GM12878 (cell line): Measurements from ENCODE around the gene DENND6A. TPM values are rescaled to one million over a fixed set of nuclear protein-coding genes. Genes with fewer than 3 reads are reported as not detected.

Experiments used
- ATAC-seq: fragments of 200-7000 bp; cut with Tn5 transposase; 3 replicates; pipeline ENCODE4 v1.9.1; 2020; ENCODE audit warnings: mild to moderate bottlenecking, moderate library complexity
- BruUV-seq: library from RNA; stranded (reverse); fragments of 400-500 nt; replicated peaks from 2 replicates; lab custom pipeline; 2021; lab: Mats Ljungman, UMichigan
- CTCF ChIA-PET: fragments of 300-600 bp; sonication (Branson Sonifier 250); formaldehyde crosslinking; extraction: SDS; loops from one replicate; lab custom pipeline; 2021; ENCODE audit warnings: inconsistent platforms; lab: Yijun Ruan, JAX
- POLR2A ChIA-PET: fragments of 350-600 bp; formaldehyde crosslinking; extraction: SDS; loops from one replicate; lab custom pipeline; 2021; ENCODE audit warnings: inconsistent platforms; lab: Charles Lee
- RAD21 ChIA-PET: fragments of 300-600 bp; sonication (Branson Sonifier 250); formaldehyde crosslinking; loops from one replicate; lab custom pipeline; 2023; ENCODE audit warnings: antibody characterized with exemption; ENCODE audit not compliant: unreplicated experiment; lab: Charles Lee
- SMC1A ChIA-PET: fragments of 300-600 bp; sonication (Branson Sonifier 250); formaldehyde crosslinking; loops from one replicate; lab custom pipeline; 2023; ENCODE audit not compliant: unreplicated experiment, uncharacterized antibody; lab: Charles Lee
- DNase-seq: peaks from one replicate; pipeline ENCODE4 v3.0.0-alpha.2; 2011; ENCODE audit warnings: low read depth, low spot score
- FAIRE-seq: peaks from 3 replicates; lab custom pipeline; 2011; peaks lifted over from hg19 to GRCh38; lab: Jason Lieb, UNC
- H2AFZ ChIP-seq: 2 replicates; pipeline ENCODE4 v1.6.0; 2011; ENCODE audit warnings: low read depth, low read length, control low read depth; ENCODE audit not compliant: control insufficient read depth
- H3K27ac ChIP-seq: 2 replicates; pipeline ENCODE4 v1.5.1; 2011; ENCODE audit warnings: control low read depth; ENCODE audit not compliant: control insufficient read depth, insufficient read depth
- H3K27me3 ChIP-seq, 2 experiments: replicated peaks in 1 of 2; 2 replicates each; pipeline versions ENCODE4 v1.6.0 to v1.6.1; 2011; ENCODE audit warnings: low read length in 1 of 2; ENCODE audit not compliant: control insufficient read depth in 2 of 2, insufficient read depth in 2 of 2
- H3K36me3 ChIP-seq, 2 experiments: 2 replicates each; pipeline ENCODE4 v1.5.1; 2011; ENCODE audit warnings: low read length in 1 of 2; ENCODE audit not compliant: control insufficient read depth in 2 of 2, insufficient read depth in 2 of 2
- H3K4me1 ChIP-seq: 2 replicates; pipeline ENCODE4 v1.6.1; 2011; ENCODE audit warnings: mild to moderate bottlenecking, low read length, moderate library complexity, mixed read lengths; ENCODE audit not compliant: control insufficient read depth, insufficient read depth
- H3K4me2 ChIP-seq: 2 replicates; pipeline ENCODE4 v1.6.0; 2011; ENCODE audit warnings: control low read depth; ENCODE audit not compliant: control insufficient read depth, insufficient read depth
- H3K4me3 ChIP-seq: fragments of 200-600 bp; sonication (generic); 2 replicates; pipeline ENCODE4 v1.5.1; 2016
- H3K79me2 ChIP-seq: 2 replicates; pipeline ENCODE4 v1.6.0; 2011; ENCODE audit warnings: low read length; ENCODE audit not compliant: control insufficient read depth, insufficient read depth
- H3K9ac ChIP-seq: 2 replicates; pipeline ENCODE4 v1.8.0; 2011; ENCODE audit warnings: low read length, control low read depth, mixed read lengths; ENCODE audit not compliant: control insufficient read depth, insufficient read depth
- H3K9me3 ChIP-seq: replicated peaks from 3 replicates; pipeline ENCODE4 v1.5.1; 2011; ENCODE audit warnings: mild to moderate bottlenecking, low read length; ENCODE audit not compliant: control insufficient read depth, insufficient read depth
- H4K20me1 ChIP-seq: 2 replicates; pipeline ENCODE4 v1.6.0; 2011; ENCODE audit not compliant: control insufficient read depth, insufficient read depth
- ATF7 ChIP-seq: fragments of 450-650 bp; IDR thresholded peaks from 2 replicates; pipeline ENCODE4 v1.6.1; 2016; ENCODE audit warnings: low read depth, mild to moderate bottlenecking
- BHLHE40 ChIP-seq, 2 experiments: fragments of 450-650 bp in 1 of 2; IDR thresholded peaks; 2 replicates each; pipeline ENCODE4 v1.6.1; 2011 to 2017; ENCODE audit warnings: low read depth in 2 of 2, borderline replicate concordance in 1 of 2, improper control_type of control experiment in 1 of 2, low read length in 1 of 2, mild to moderate bottlenecking in 1 of 2
- BMI1 ChIP-seq: fragments of 450-650 bp; IDR thresholded peaks from 2 replicates; pipeline ENCODE4 v1.6.1; 2016; ENCODE audit warnings: mild to moderate bottlenecking, moderate library complexity, borderline replicate concordance
- BRCA1 ChIP-seq: IDR thresholded peaks from 2 replicates; pipeline ENCODE4 v1.6.1; 2011; ENCODE audit warnings: low read depth, low read length, improper control_type of control experiment
- MXI1 ChIP-seq: fragments of 150-350 bp; IDR thresholded peaks from 2 replicates; pipeline ENCODE4 v1.6.1; 2011; ENCODE audit warnings: low read depth, mild to moderate bottlenecking, inconsistent platforms, low read length, improper control_type of control experiment
- MYC ChIP-seq: IDR thresholded peaks from 2 replicates; pipeline ENCODE4 v1.6.1; 2011; ENCODE audit warnings: mild to moderate bottlenecking, low read length, moderate library complexity, inconsistent platforms; ENCODE audit not compliant: insufficient read depth, insufficient replicate concordance, insufficient read length, severe bottlenecking
- ZNF207 ChIP-seq: fragments of 450-650 bp; IDR thresholded peaks from 2 replicates; pipeline ENCODE4 v1.6.1; 2014; ENCODE audit warnings: antibody characterized with exemption, mild to moderate bottlenecking, borderline replicate concordance
- WGBS: methylation state at CpG from one replicate; pipeline ENCODE4 v1.1.6; 2016; ENCODE audit warnings: low lambda C conversion rate; ENCODE audit not compliant: insufficient replicate concordance, insufficient coverage; ENCODE audit errors: missing lambda C conversion rate; 5-methylcytosine and 5-hydroxymethylcytosine counted together
- in situ Hi-C: fragments of 300-500 bp; cut with MboI; formaldehyde crosslinking; loops from 9 replicates; pipeline ENCODE4 v1.14.3; 2018; ENCODE audit warnings: mixed read lengths
- intact Hi-C: fragments of 100-400 bp; cut with micrococcal nuclease; formaldehyde crosslinking; loops from one replicate; pipeline ENCODE4 v1.14.2; 2022; ENCODE audit not compliant: unreplicated experiment
- polyA plus RNA-seq, 11 experiments: library from polyadenylated mRNA; depleted of rRNA in 4 of 11; unstranded in 6 of 11; stranded (reverse) in 5 of 11; fragments of >200 nt; fragmentation: Nextera tagmentation in 4 of 11; fragmentation: Illumina TruSeq in 1 of 11; extraction: Ambion mirVana in 4 of 11; extraction: Trizol in 1 of 11; gene quantifications; 1 replicate in 1 of 11; 2 replicates in 10 of 11; pipeline versions ENCODE4 v1.2.1 to v1.2.3, GENCODE V29; 2011 to 2016; ENCODE audit warnings: inconsistent platforms in 2 of 11, missing spikeins in 2 of 11, low read depth in 1 of 11
- total RNA-seq, 4 experiments: library from RNA; depleted of rRNA in 3 of 4; stranded (reverse); fragments of >200 nt in 3 of 4; fragmentation: Illumina TruSeq in 1 of 4; extraction: Trizol in 1 of 4; gene quantifications; 2 replicates each; pipeline versions ENCODE4 v1.2.1 to v1.2.3, GENCODE V29; 2013 to 2021

Gene DENND6A
- total and polyA plus RNA-seq, 10 of the 15 experiments (the other 5 are each of a cell fraction or from before 2014, with no cell fraction given) = 1.8 to 15.3 (median 10.3) TPM

GRCh38 chr3:57659004-57659673, 33.7 kb downstream of the DENND6A start:
- 95% methylated on average over 1 of the region's 1 CpG for WGBS
- POLR2A ChIA-PET = no interaction called here
- TF ChIP-seq BHLHE40 (IDR thresholded peaks at IDR 0.05; ENCODE audit: borderline replicate concordance in 1 of 2, low read depth in 2 of 2, low read length in 1 of 2) = no peak
- no peak for TF ChIP-seq ZNF207
- no peak for TF ChIP-seq MXI1
- TF ChIP-seq ATF7 = no peak
- no peak for TF ChIP-seq MYC
- TF ChIP-seq BRCA1 = no peak
- no peak for TF ChIP-seq BMI1

More at GRCh38 chr3:57659004-57659673, 33.7 kb downstream of the DENND6A start:
- H3K79me2 ChIP-seq = no peaks in the 10 kb centered on the region
- RAD21 ChIA-PET = no interaction called here
- no peaks in the 10 kb centered on the region for H3K4me1 ChIP-seq
- ATAC-seq (no peak), DNase-seq (no peak), FAIRE-seq (no peak)
- SMC1A ChIA-PET = no interaction called here
- no peaks in the 10 kb centered on the region for H3K9me3 ChIP-seq
- no peaks in the 10 kb centered on the region for H3K27me3 ChIP-seq
- no peak overlapping the region for H2AFZ ChIP-seq
- intact Hi-C loops = no loop called here
- H3K9ac ChIP-seq = no peak overlapping the region
- no peak overlapping the region for H3K4me3 ChIP-seq
- no peaks in the 10 kb centered on the region for H4K20me1 ChIP-seq
- no peak overlapping the region for H3K4me2 ChIP-seq
- peaks cover 0 to 4% of the 10 kb centered on the region in 2 experiments; a peak in 1 of 4 replicates for H3K36me3 ChIP-seq
- in situ Hi-C loops = no loop called here
- BruUV-seq = no TSS peak
- CTCF ChIA-PET = interaction anchor here (2.4 kb wide), 1 partner anchor 167 kb away, joined by 8 read pairs; no protein-coding TSS in a partner anchor
- no peak overlapping the region for H3K27ac ChIP-seq
